ENCODE data around the gene IL1R1.
A peak's percentile ranks its signal among the peaks of the same experiment; 100 is the strongest.

The IL1R1 gene

DNA sequence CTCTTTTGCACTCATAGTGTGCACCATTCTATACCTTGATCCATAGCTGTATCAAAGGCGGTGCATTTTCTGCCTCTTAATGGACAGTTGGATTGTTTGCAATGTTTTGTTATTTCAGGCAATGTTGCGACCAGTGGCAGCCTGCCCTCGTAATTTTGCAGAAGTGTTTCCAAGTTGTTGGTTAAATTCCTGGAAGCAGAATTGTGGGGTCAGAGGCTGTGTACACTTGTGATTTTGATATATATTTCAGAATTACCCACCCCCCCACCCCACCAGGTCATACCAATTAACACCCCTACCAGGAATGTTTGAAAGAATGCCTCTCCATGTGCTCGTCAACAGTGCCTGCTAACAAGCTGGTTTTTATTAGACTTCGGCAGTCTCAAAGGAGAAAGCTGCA is 32.4 kb upstream of the IL1R1 start:
- H3K27ac Mint-ChIP-seq = peak overlapping the region in 2 of 3 experiments; percentile 38 to 56
- peaks cover 3% of the 10 kb centered on the region for H3K9me3 Mint-ChIP-seq
- H3K4me3 Mint-ChIP-seq = no peak overlapping the region
- peaks cover 47% of the 10 kb centered on the region for H3K4me1 Mint-ChIP-seq
- H3K27me3 Mint-ChIP-seq (ENCODE audit: low read depth) = peaks cover 6% of the 10 kb centered on the region
- no peaks in the 10 kb centered on the region for H3K36me3 Mint-ChIP-seq (ENCODE audit: low read depth)
- TF ChIP-seq, protein P1, sequence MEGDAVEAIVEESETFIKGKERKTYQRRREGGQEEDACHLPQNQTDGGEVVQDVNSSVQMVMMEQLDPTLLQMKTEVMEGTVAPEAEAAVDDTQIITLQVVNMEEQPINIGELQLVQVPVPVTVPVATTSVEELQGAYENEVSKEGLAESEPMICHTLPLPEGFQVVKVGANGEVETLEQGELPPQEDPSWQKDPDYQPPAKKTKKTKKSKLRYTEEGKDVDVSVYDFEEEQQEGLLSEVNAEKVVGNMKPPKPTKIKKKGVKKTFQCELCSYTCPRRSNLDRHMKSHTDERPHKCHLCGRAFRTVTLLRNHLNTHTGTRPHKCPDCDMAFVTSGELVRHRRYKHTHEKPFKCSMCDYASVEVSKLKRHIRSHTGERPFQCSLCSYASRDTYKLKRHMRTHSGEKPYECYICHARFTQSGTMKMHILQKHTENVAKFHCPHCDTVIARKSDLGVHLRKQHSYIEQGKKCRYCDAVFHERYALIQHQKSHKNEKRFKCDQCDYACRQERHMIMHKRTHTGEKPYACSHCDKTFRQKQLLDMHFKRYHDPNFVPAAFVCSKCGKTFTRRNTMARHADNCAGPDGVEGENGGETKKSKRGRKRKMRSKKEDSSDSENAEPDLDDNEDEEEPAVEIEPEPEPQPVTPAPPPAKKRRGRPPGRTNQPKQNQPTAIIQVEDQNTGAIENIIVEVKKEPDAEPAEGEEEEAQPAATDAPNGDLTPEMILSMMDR (IDR thresholded peaks at IDR 0.05; ENCODE audit: unreplicated experiment in 3 of 3) = no peak

DNA sequence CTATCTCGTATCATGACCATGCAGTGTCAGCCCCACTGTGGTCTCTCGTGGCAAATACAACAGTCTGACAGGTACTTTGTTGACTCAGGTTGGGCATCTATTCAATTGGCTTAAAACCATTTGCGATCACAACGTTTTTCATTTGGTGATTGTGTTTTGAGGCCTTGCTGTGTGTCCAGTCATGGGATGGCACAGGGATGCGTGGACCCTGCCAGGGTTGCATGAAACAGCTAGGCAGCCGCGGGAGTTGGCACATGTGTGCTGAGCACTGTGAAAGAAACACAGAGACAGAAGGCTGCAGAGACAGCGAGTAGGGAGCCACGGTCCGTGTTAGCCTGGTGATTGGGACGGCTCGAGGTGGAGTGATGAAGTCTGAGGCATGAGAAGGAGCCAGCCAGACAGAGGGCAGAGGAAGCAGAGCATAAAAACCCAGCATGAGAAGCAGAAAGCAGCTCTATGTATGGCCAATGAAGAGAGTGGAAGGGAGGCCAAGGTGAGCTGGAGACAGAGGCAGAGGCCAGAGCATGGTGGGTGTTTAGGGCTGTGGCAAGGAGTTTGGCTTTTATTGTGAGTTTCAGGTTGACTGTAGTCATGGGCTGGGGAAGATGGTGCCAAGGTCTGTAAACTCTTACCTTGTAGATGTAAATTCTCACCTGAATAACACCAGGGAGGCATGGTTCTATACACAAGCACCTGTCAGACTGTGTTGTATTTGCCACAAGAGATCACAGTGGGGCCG is 31.8 kb upstream of the IL1R1 start:
- Mint-ChIP-seq H3K9me3 (peaks cover 3% of the 10 kb centered on the region), H3K27me3 (ENCODE audit: low read depth) (peaks cover 6% of the 10 kb centered on the region), H3K4me3 (no peak overlapping the region), H3K36me3 (ENCODE audit: low read depth) (no peaks in the 10 kb centered on the region), H3K27ac (peak overlapping the region; percentile 2 to 78 (median 22)), H3K4me1 (peaks cover 50% of the 10 kb centered on the region)
- TF ChIP-seq, protein P1 (IDR thresholded peaks at IDR 0.05; ENCODE audit: unreplicated experiment in 3 of 3) = no peak

DNA sequence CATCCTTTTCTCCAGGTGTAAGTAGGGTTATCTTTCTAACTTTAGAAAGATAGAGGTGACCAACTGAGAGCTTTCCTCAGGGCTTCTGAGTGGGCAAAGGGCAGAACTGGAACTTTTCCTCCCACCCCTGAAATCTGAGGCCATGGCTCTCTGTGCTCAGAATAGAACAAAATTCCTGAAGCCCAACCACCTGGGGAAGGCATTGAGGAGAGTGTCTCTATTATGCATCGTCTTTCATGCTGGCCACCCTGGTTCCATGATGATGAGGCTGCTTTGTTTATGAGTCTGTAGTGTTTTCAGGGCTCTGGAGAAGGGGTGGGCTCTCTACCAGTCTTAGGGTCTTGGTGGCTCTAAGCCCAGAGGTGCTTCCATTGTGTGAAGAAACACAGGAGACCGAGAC is 30.7 kb upstream of the IL1R1 start:
- H3K9me3 Mint-ChIP-seq = peaks cover 3% of the 10 kb centered on the region
- H3K27ac Mint-ChIP-seq = peak overlapping the region; percentile 36 to 78 (median 56)
- peaks cover 6% of the 10 kb centered on the region for H3K27me3 Mint-ChIP-seq (ENCODE audit: low read depth)
- no peak overlapping the region for H3K4me3 Mint-ChIP-seq
- TF ChIP-seq, protein P1 (IDR thresholded peaks at IDR 0.05; ENCODE audit: unreplicated experiment in 3 of 3) = no peak
- H3K4me1 Mint-ChIP-seq = peaks cover 47% of the 10 kb centered on the region
- H3K36me3 Mint-ChIP-seq (ENCODE audit: low read depth) = no peaks in the 10 kb centered on the region

DNA sequence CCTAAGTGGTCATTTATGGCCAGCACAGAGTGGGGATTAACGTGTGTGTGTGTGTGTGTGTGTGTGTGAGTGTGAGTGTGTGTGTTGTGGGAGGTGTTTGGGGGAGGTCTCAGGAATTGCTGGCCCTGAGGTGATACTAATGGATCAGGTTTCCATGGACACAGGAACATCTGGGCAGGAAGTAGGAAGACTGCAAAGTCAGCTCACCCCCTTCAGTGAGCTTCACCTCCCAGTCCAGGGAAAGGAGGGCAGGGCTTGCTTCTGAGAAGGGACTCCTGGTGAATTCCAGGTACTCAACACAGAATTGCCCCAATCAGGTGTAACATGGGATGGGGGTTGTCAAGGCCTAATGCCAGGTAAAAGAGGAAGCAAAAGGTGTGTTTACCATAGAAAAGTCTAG is 30.3 kb upstream of the IL1R1 start:
- peaks cover 3% of the 10 kb centered on the region for H3K9me3 Mint-ChIP-seq
- no peaks in the 10 kb centered on the region for H3K36me3 Mint-ChIP-seq (ENCODE audit: low read depth)
- peaks cover 6% of the 10 kb centered on the region for H3K27me3 Mint-ChIP-seq (ENCODE audit: low read depth)
- TF ChIP-seq, protein P1 (IDR thresholded peaks at IDR 0.05; ENCODE audit: unreplicated experiment in 3 of 3) = no peak
- peaks cover 51% of the 10 kb centered on the region for H3K4me1 Mint-ChIP-seq
- peak overlapping the region; percentile 36 to 78 (median 56) for H3K27ac Mint-ChIP-seq
- no peak overlapping the region for H3K4me3 Mint-ChIP-seq

DNA sequence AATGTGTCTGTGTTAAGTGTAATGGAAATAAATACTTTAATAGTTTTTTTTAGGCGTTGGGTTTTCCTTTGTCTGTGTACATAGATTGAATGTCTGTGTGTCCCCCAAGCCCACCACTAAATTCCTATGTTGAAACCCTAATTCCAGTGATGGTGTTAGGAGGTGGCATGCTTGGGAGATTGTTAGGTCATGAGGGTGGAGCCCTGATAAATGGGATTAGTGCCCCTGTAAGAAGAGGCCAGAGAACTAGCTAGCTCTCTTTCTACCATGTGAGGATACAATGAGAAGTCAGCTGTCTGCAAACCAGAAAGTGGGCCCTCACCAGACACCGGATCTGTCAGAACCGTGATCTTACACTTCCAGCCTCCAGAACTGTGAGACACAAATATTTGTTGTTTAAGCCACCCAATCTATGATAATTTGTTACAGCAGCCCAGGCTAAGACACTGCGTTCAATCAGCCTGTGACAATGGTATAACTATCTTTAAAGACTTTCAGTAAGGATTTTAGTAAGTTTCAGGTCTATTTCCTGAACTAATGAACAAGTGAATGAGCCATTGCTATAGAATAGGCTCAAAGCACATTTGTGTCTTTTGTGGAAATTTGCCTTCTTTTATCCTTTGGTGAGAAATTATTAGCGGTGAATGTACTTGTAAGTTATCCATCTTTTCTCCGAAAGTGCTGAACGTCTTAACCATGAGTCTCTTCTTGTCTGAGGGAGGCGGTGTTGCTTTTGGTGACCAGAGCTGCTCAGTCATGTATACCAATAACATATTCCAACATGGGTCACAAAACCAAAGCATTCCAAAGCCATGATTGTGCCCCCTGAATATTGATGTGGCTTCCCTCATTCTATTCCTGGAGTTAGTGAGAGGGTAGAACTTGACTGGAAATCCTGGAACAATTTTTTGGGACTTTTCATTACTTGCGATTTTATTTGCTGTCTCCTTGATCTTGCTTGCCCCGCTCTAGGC is 29.6 kb upstream of the IL1R1 start:
- peaks cover 3% of the 10 kb centered on the region for H3K9me3 Mint-ChIP-seq
- H3K36me3 Mint-ChIP-seq (ENCODE audit: low read depth) = no peaks in the 10 kb centered on the region
- TF ChIP-seq, protein P1 (IDR thresholded peaks at IDR 0.05; ENCODE audit: unreplicated experiment in 3 of 3) = no peak
- H3K4me1 Mint-ChIP-seq = peaks cover 52% of the 10 kb centered on the region
- H3K4me3 Mint-ChIP-seq = no peak overlapping the region
- H3K27me3 Mint-ChIP-seq (ENCODE audit: low read depth) = peaks cover 6% of the 10 kb centered on the region
- H3K27ac Mint-ChIP-seq = peak overlapping the region in 1 of 3 experiments; percentile 90

Measured in nephron (organoid).